GM18508 (cell line): ENCODE results near the gene ZNF195.
A peak's percentile ranks its signal among the peaks of the same experiment; 100 is the strongest.
"Not testable (repeated sequence)": the region's sequence is repeated elsewhere in the genome, so short reads cannot be mapped to it uniquely, and the experiment has no call there.

Experiments used
- ATAC-seq: cut with Tn5 transposase; IDR thresholded peaks from one replicate; pipeline ENCODE4 v1.9.1; 2021; ENCODE audit warnings: moderate number of reproducible peaks; ENCODE audit not compliant: insufficient read depth, unreplicated experiment

The ZNF195 gene

GRCh38 chr11:3378426-3379423 is at the start of gene ZNF195:
Gene ZNF195, minus strand, starts transcription at chr11:3379146. Its CDS starts 106 bp downstream, at chr11:3379040.
- ATAC-seq: peak; percentile 94

GRCh38 chr11:3428076-3428475 is 49.1 kb upstream of the ZNF195 start:
- ATAC-seq: not testable (repeated sequence)

- not testable (repeated sequence) for ATAC-seq
Observed at GRCh38 chr11:3426541-3426940, 47.6 kb upstream of the ZNF195 start.

- not testable (repeated sequence) for ATAC-seq
Observed at GRCh38 chr11:3423928-3424327, 45.0 kb upstream of the ZNF195 start.

GRCh38 chr11:3423138-3423731 is 44.3 kb upstream of the ZNF195 start:
- ATAC-seq: not testable (repeated sequence)

GRCh38 chr11:3422380-3423137 is 43.6 kb upstream of the ZNF195 start:
- ATAC-seq: not testable (repeated sequence)

- ATAC-seq: not testable (repeated sequence)
Observed at GRCh38 chr11:3421608-3422379, 42.8 kb upstream of the ZNF195 start.

GRCh38 chr11:3420281-3421042 is 41.5 kb upstream of the ZNF195 start:
- not testable (repeated sequence) for ATAC-seq

GRCh38 chr11:3419496-3419895 is 40.5 kb upstream of the ZNF195 start:
- ATAC-seq: not testable (repeated sequence)

GRCh38 chr11:3417047-3417446 is 38.1 kb upstream of the ZNF195 start:
- ATAC-seq: not testable (repeated sequence)

GRCh38 chr11:3415301-3415700 is 36.4 kb upstream of the ZNF195 start:
- not testable (repeated sequence) for ATAC-seq

GRCh38 chr11:3413666-3414065 is 34.7 kb upstream of the ZNF195 start:
- ATAC-seq: not testable (repeated sequence)

GRCh38 chr11:3412837-3413236 is 33.9 kb upstream of the ZNF195 start:
- ATAC-seq: no peak

- not testable (repeated sequence) for ATAC-seq
Observed at GRCh38 chr11:3408722-3409121, 29.8 kb upstream of the ZNF195 start.

GRCh38 chr11:3408058-3408605 is 29.2 kb upstream of the ZNF195 start:
- ATAC-seq: not testable (repeated sequence)

- ATAC-seq: not testable (repeated sequence)
Observed at GRCh38 chr11:3406937-3407336, 28.0 kb upstream of the ZNF195 start.

GRCh38 chr11:3406223-3406875 is 27.4 kb upstream of the ZNF195 start:
- ATAC-seq: not testable (repeated sequence)
